HG02798 (cell line): Measurements from ENCODE around the gene CCDC149.

ENCODE experiments used
- ATAC-seq: cut with Tn5 transposase; IDR thresholded peaks from one replicate; pipeline ENCODE4 v1.9.1; 2021; ENCODE audit warnings: mild to moderate bottlenecking; ENCODE audit not compliant: unreplicated experiment, poor library complexity

CCDC149 gene

GRCh38 chr4:24884902-24885301 is 27.9 kb downstream of the CCDC149 start:
- ATAC-seq: no peak

- no peak for ATAC-seq
Measured at GRCh38 chr4:24881508-24882196, 31.2 kb downstream of the CCDC149 start.

GRCh38 chr4:24880186-24880585 is 32.7 kb downstream of the CCDC149 start:
- ATAC-seq: no peak

GRCh38 chr4:24878636-24879016 is 34.2 kb downstream of the CCDC149 start:
- ATAC-seq: no peak

GRCh38 chr4:24877868-24878635 is 34.8 kb downstream of the CCDC149 start:
- ATAC-seq: no peak

- no peak for ATAC-seq
Measured at GRCh38 chr4:24876431-24876830, 36.4 kb downstream of the CCDC149 start.

- no peak for ATAC-seq
Measured at GRCh38 chr4:24872720-24873119, 40.1 kb downstream of the CCDC149 start.

- no peak for ATAC-seq
Measured at GRCh38 chr4:24871210-24871609, 41.6 kb downstream of the CCDC149 start.

GRCh38 chr4:24867766-24868296 is 45.0 kb downstream of the CCDC149 start:
- ATAC-seq: no peak

- no peak for ATAC-seq
Measured at GRCh38 chr4:24867251-24867650, 45.6 kb downstream of the CCDC149 start.

- ATAC-seq: no peak
Measured at GRCh38 chr4:24865401-24865800, 47.4 kb downstream of the CCDC149 start.

- ATAC-seq: no peak
Measured at GRCh38 chr4:24863799-24864198, 49.0 kb downstream of the CCDC149 start.

GRCh38 chr4:24862073-24862751 is 50.6 kb downstream of the CCDC149 start:
- peak; percentile 48 for ATAC-seq

GRCh38 chr4:24858550-24858949 is 54.3 kb downstream of the CCDC149 start:
- no peak for ATAC-seq

- no peak for ATAC-seq
Measured at GRCh38 chr4:24858026-24858425, 54.8 kb downstream of the CCDC149 start.

- ATAC-seq: peak; percentile 95
Measured at GRCh38 chr4:24856586-24856985, 56.3 kb downstream of the CCDC149 start.

- ATAC-seq: no peak
Measured at GRCh38 chr4:24855741-24856140, 57.1 kb downstream of the CCDC149 start.

GRCh38 chr4:24853142-24853541 is 59.7 kb downstream of the CCDC149 start:
- no peak for ATAC-seq

- no peak for ATAC-seq
Measured at GRCh38 chr4:24850674-24851073, 62.2 kb downstream of the CCDC149 start.

- ATAC-seq: no peak
Measured at GRCh38 chr4:24849756-24850155, 63.1 kb downstream of the CCDC149 start.

GRCh38 chr4:24849351-24849750 is 63.5 kb downstream of the CCDC149 start:
- no peak for ATAC-seq
